ENCODE results near the gene TEKTIP1. TPM values are rescaled to one million over a fixed set of nuclear protein-coding genes. Genes with fewer than 3 reads are reported as not detected.

TEKTIP1 gene
- total and polyA plus RNA-seq, 2 donors (not counting 1 experiment from before 2014, with no cell fraction given) = 6.3 to 17.3 TPM

DNA sequence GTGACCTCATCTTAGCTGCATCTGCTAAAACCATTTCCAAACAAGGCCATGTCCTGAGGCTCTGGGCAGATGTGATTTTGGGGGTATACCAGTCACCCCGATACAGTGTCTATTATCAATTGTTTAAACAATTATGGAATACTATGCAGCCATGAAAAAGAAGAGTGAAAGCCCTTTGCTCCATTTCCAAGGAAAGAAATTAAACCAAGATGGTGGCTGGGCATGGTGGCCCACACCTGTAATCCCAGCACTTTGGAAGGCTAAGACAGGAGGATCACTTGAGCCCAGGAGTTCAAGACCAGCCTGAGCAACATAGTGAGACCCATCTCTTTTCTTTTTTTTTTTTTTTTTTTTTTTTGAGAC lies 763 bp downstream of the TEKTIP1 start:
- Histone ChIP-seq H2AFZ (ENCODE audit: insufficient read depth, low read depth, low read length, poor library complexity, severe bottlenecking) (no peak overlapping the region), H3K36me3 (replicated peaks in 1 of 2; ENCODE audit: control extremely low read depth in 1 of 2, control insufficient read depth in 1 of 2, extremely low read depth in 1 of 2, insufficient read depth in 2 of 2, low read length in 1 of 2) (peaks cover 0 to 16% of the 10 kb centered on the region in 2 experiments), H3K9ac (ENCODE audit: low read length) (no peak overlapping the region), H3K79me2 (ENCODE audit: control insufficient read depth, insufficient read depth, low read length) (peaks cover under 1% of the 10 kb centered on the region), H3K9me3 (ENCODE audit: control extremely low read depth in 1 of 3, control insufficient read depth in 2 of 3, insufficient read depth in 1 of 3, low read length in 2 of 3) (peaks cover 0 to 8% (median 0%) of the 10 kb centered on the region in 3 donors), H3K4me3 (ENCODE audit: control extremely low read depth in 1 of 5, extremely low read depth in 1 of 5, insufficient read depth in 1 of 5, low read depth in 2 of 5, low read length in 4 of 5) (no peak overlapping the region), H3K4me2 (replicated peaks; ENCODE audit: low read depth, low read length, poor library complexity, severe bottlenecking) (no peak overlapping the region), H3K27ac (ENCODE audit: low read length in 2 of 2) (no peak overlapping the region), H4K20me1 (ENCODE audit: control insufficient read depth, insufficient read depth, low read length, poor library complexity, severe bottlenecking) (peaks cover 25% of the 10 kb centered on the region), H3K27me3 (replicated peaks in 1 of 4; ENCODE audit: control extremely low read depth in 1 of 4, control insufficient read depth in 3 of 4, insufficient read depth in 4 of 4, low read length in 3 of 4) (no peaks in the 10 kb centered on the region), H3K4me1 (ENCODE audit: control insufficient read depth in 2 of 2, insufficient read depth in 2 of 2, low read length in 2 of 2) (no peaks in the 10 kb centered on the region)
- H3K4me1 Mint-ChIP-seq = no peaks in the 10 kb centered on the region
- intact Hi-C loops (cut with micrococcal nuclease) = no loop called here
- H3K27me3 Mint-ChIP-seq = no peaks in the 10 kb centered on the region
- POLR2A ChIA-PET = no interaction called here
- no peak overlapping the region for H3K27ac Mint-ChIP-seq
- DNase-seq = no peak
- CTCF ChIA-PET = interaction anchor here (1.5 kb wide), 1 partner anchor 13 kb away, joined by 4 read pairs; no protein-coding TSS in a partner anchor
- ATAC-seq (ENCODE audit: low read depth) = no peak
- no CpG with 5 or more reads among the region's 1 CpG for WGBS (ENCODE audit: insufficient coverage)
- no peak overlapping the region for H3K4me3 Mint-ChIP-seq
- TF ChIP-seq EZH2 (IDR thresholded peaks at IDR 0.05; ENCODE audit: borderline replicate concordance, insufficient read depth, low read depth, low read length, poor library complexity, severe bottlenecking) = no peak
- TF ChIP-seq, protein P1, sequence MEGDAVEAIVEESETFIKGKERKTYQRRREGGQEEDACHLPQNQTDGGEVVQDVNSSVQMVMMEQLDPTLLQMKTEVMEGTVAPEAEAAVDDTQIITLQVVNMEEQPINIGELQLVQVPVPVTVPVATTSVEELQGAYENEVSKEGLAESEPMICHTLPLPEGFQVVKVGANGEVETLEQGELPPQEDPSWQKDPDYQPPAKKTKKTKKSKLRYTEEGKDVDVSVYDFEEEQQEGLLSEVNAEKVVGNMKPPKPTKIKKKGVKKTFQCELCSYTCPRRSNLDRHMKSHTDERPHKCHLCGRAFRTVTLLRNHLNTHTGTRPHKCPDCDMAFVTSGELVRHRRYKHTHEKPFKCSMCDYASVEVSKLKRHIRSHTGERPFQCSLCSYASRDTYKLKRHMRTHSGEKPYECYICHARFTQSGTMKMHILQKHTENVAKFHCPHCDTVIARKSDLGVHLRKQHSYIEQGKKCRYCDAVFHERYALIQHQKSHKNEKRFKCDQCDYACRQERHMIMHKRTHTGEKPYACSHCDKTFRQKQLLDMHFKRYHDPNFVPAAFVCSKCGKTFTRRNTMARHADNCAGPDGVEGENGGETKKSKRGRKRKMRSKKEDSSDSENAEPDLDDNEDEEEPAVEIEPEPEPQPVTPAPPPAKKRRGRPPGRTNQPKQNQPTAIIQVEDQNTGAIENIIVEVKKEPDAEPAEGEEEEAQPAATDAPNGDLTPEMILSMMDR (IDR thresholded peaks at IDR 0.05) = no peak
- H3K9me3 Mint-ChIP-seq (ENCODE audit: insufficient read depth) = no peaks in the 10 kb centered on the region

DNA sequence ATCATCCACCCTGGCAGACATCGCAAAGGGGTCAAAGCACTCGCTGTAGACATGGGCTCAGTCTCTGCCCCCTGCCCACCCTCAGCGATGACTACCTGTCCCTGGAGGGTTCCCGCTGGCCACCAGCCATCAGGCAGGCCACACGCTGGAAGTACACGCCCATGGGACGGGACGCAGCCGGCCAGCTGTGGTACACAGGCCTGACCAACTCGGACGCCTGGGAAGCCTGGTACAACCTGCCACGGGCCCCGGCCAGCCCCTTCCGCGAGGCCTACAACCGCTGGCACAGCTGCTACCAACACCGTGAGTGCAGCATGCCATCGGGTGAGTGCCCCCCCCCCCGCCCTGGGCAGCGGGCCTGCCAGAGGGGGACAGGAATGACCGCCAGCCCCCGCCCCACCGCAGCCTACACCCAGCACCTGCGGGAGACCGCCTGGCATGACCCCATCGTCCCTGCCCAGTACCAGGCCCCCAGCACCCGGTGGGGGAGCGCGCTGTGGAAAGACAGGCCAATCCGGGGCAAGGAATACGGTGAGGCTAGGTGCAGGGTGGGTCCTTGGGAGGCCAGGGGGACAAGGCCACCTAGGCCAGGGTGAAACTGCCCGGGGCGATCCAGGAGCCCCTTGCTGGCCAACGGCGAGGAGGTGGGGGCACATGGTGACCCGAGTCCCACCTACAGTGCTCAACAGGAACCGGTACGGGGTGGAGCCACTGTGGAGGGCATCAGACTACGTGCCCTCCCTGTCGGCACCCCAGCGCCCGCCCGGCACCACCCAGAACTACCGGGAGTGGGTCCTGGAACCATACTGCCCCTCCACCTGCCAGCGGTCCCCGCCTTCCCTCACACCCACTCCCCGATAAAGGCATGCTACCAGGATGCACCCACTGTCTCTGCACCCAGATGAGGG lies 4.4 kb downstream of the TEKTIP1 start:
- intact Hi-C loops (cut with micrococcal nuclease) = no loop called here
- H3K9me3 Mint-ChIP-seq (ENCODE audit: insufficient read depth) = no peaks in the 10 kb centered on the region
- ATAC-seq (ENCODE audit: low read depth) = no peak
- H3K27ac Mint-ChIP-seq = no peak overlapping the region
- ChIA-PET CTCF (interaction anchor here (1.4 to 1.9 kb wide), 2 partner anchors 33 to 80 kb away, joined by 3 to 7 read pairs; no protein-coding TSS in a partner anchor), POLR2A (interaction anchor here (0.5 kb wide), 1 partner anchor 86 kb away, joined by 5 read pairs; no protein-coding TSS in a partner anchor)
- peaks cover 0 to 8% (median 0%) of the 10 kb centered on the region in 3 donors for H3K9me3 ChIP-seq (ENCODE audit: control extremely low read depth in 1 of 3, control insufficient read depth in 2 of 3, insufficient read depth in 1 of 3, low read length in 2 of 3)
- TF ChIP-seq EZH2 (IDR thresholded peaks at IDR 0.05; ENCODE audit: borderline replicate concordance, insufficient read depth, low read depth, low read length, poor library complexity, severe bottlenecking) = no peak
- TF ChIP-seq, protein P1 (IDR thresholded peaks at IDR 0.05) = no peak
- H3K4me1 ChIP-seq (ENCODE audit: control insufficient read depth in 2 of 2, insufficient read depth in 2 of 2, low read length in 2 of 2) = no peaks in the 10 kb centered on the region
- no peak overlapping the region for H3K4me3 ChIP-seq (ENCODE audit: control extremely low read depth in 1 of 5, extremely low read depth in 1 of 5, insufficient read depth in 1 of 5, low read depth in 2 of 5, low read length in 4 of 5)
- peaks cover 44% of the 10 kb centered on the region for H4K20me1 ChIP-seq (ENCODE audit: control insufficient read depth, insufficient read depth, low read length, poor library complexity, severe bottlenecking)
- H3K4me2 ChIP-seq (replicated peaks; ENCODE audit: low read depth, low read length, poor library complexity, severe bottlenecking) = no peak overlapping the region
- no peaks in the 10 kb centered on the region for H3K27me3 Mint-ChIP-seq
- no peak overlapping the region for H3K9ac ChIP-seq (ENCODE audit: low read length)
- H3K27ac ChIP-seq (ENCODE audit: low read length in 2 of 2) = no peak overlapping the region
- no peak overlapping the region for H3K4me3 Mint-ChIP-seq
- H3K36me3 ChIP-seq (replicated peaks in 1 of 2; ENCODE audit: control extremely low read depth in 1 of 2, control insufficient read depth in 1 of 2, extremely low read depth in 1 of 2, insufficient read depth in 2 of 2, low read length in 1 of 2) = peaks cover 0 to 32% of the 10 kb centered on the region in 2 experiments
- H2AFZ ChIP-seq (ENCODE audit: insufficient read depth, low read depth, low read length, poor library complexity, severe bottlenecking) = no peak overlapping the region
- DNase-seq = no peak
- 97% methylated on average over 45 of the region's 47 CpGs for whole genome bisulfite sequencing (ENCODE audit: insufficient coverage)
- peaks cover 8% of the 10 kb centered on the region for H3K4me1 Mint-ChIP-seq
- peaks cover 7% of the 10 kb centered on the region for H3K79me2 ChIP-seq (ENCODE audit: control insufficient read depth, insufficient read depth, low read length)
- no peaks in the 10 kb centered on the region for H3K27me3 ChIP-seq (replicated peaks in 1 of 4; ENCODE audit: control extremely low read depth in 1 of 4, control insufficient read depth in 3 of 4, insufficient read depth in 4 of 4, low read length in 3 of 4)

Measured in B cell (primary cell).